Loucy (cell line): ENCODE measurements around the gene CARD8.

Source experiments
- H2AFZ ChIP-seq: fragments of 200-600 bp; sonication (generic); 2 replicates; pipeline ENCODE4 v1.6.0; 2016; ENCODE audit warnings: antibody characterized with exemption, mild to moderate bottlenecking, low read length, moderate library complexity
- H3F3A ChIP-seq: fragments of 200-600 bp; 2 replicates; pipeline ENCODE4 v1.6.0; 2016; ENCODE audit warnings: antibody characterized with exemption, low read depth, mild to moderate bottlenecking
- H3K27me3 ChIP-seq: fragments of 200-600 bp; sonication (generic); 2 replicates; pipeline ENCODE4 v1.6.1; 2014; ENCODE audit warnings: low read length, mild to moderate bottlenecking; ENCODE audit not compliant: insufficient read depth, poor library complexity, severe bottlenecking
- H3K36me3 ChIP-seq: fragments of 200-600 bp; sonication (generic); 2 replicates; pipeline ENCODE4 v1.6.1; 2016; ENCODE audit warnings: low read length; ENCODE audit not compliant: insufficient read depth
- H3K4me1 ChIP-seq: fragments of 200-600 bp; sonication (generic); 2 replicates; pipeline ENCODE4 v1.5.1; 2014; ENCODE audit warnings: low read length, mild to moderate bottlenecking; ENCODE audit not compliant: insufficient read depth, poor library complexity, severe bottlenecking
- H3K4me2 ChIP-seq: fragments of 200-600 bp; sonication (generic); 2 replicates; pipeline ENCODE4 v1.6.0; 2014; ENCODE audit warnings: antibody characterized with exemption, low read length, low read depth, mild to moderate bottlenecking; ENCODE audit not compliant: poor library complexity, severe bottlenecking
- H3K4me3 ChIP-seq: fragments of 200-600 bp; sonication (generic); 2 replicates; pipeline ENCODE4 v1.5.1; 2014; ENCODE audit warnings: low read length, mild to moderate bottlenecking, mixed read lengths; ENCODE audit not compliant: poor library complexity, severe bottlenecking
- H3K79me2 ChIP-seq: fragments of 200-600 bp; sonication (generic); 2 replicates; pipeline ENCODE4 v1.6.1; 2014; ENCODE audit warnings: low read length; ENCODE audit not compliant: insufficient read depth
- H3K9ac ChIP-seq: fragments of 200-600 bp; sonication (generic); 2 replicates; pipeline ENCODE4 v1.6.0; 2014; ENCODE audit warnings: mild to moderate bottlenecking, low read depth, low read length, moderate library complexity; ENCODE audit not compliant: poor library complexity, severe bottlenecking
- H3K9me2 ChIP-seq: fragments of 200-600 bp; sonication (generic); replicated peaks from 2 replicates; pipeline ENCODE4 v1.6.1; 2016; ENCODE audit warnings: low read depth, low read length, mixed read lengths
- H3K9me3 ChIP-seq: fragments of 200-600 bp; sonication (generic); 2 replicates; pipeline ENCODE4 v1.6.1; 2014; ENCODE audit warnings: mild to moderate bottlenecking, antibody characterized with exemption, low read length, low read depth; ENCODE audit not compliant: insufficient read depth
- H4K20me1 ChIP-seq: fragments of 200-600 bp; sonication (generic); 2 replicates; pipeline ENCODE4 v1.6.0; 2014; ENCODE audit warnings: antibody characterized with exemption, low read length, mild to moderate bottlenecking; ENCODE audit not compliant: insufficient read depth, poor library complexity, severe bottlenecking
- EZH2phosphoT487 ChIP-seq: fragments of 200-600 bp; IDR thresholded peaks from 2 replicates; pipeline ENCODE4 v1.6.1; 2018; ENCODE audit warnings: antibody characterized with exemption, mild to moderate bottlenecking, moderate library complexity, borderline replicate concordance
- TF ChIP-seq, protein P1 (sequence below): fragments of 200-600 bp; sonication (generic); conservative IDR thresholded peaks from 2 replicates; pipeline ENCODE4 v1.5.1; 2014; ENCODE audit warnings: mild to moderate bottlenecking, antibody characterized with exemption, low read length

The CARD8 gene

DNA sequence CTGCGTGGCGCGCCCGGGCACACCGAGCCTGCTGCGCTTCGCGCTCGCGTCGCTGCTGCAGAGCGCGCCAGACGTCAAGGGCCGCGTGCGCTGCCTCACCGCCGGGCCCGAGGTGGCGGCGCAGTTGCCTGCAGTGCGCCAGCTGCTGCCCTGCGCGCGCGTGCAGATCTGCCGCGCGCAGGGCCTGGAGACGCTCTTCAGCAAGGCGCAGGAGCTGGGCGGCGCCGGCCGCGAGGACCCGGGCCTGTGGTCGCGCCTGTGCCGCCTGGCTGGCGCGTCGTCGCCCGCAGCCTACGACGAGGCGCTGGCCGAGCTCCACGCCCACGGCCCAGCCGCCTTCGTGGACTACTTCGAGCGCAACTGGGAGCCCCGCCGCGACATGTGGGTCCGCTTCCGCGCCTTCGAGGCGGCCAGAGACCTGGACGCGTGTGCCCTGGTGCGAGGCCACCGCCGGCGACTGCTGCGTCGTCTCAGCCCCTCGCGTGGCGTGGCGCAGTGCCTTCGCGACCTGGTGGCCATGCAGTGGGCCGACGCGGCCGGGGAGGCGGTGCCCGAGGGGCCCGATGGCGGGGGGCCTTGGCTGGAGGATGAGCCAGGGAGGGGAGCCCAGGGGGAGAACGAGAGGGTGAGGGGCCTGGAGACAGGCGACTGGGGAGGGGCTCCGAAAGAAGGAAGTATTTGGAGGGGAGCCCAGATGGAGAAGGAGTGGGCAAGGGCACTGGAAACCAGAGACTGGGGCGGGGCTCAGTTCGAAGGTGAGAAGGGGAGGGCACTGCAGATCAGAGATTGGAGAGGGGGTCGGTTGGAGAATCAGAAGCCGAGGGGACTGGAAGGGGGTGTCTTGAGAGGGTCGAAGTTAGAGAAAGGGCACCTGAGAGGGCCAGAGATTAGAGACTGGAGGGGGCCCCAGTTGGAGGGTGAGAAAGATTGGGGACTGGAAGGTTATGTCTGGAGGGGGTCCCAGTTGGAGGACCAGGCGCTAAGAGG lies 60.6 kb downstream of the CARD8 start:
- TF ChIP-seq EZH2phosphoT487: no peak
- TF ChIP-seq, protein P1, sequence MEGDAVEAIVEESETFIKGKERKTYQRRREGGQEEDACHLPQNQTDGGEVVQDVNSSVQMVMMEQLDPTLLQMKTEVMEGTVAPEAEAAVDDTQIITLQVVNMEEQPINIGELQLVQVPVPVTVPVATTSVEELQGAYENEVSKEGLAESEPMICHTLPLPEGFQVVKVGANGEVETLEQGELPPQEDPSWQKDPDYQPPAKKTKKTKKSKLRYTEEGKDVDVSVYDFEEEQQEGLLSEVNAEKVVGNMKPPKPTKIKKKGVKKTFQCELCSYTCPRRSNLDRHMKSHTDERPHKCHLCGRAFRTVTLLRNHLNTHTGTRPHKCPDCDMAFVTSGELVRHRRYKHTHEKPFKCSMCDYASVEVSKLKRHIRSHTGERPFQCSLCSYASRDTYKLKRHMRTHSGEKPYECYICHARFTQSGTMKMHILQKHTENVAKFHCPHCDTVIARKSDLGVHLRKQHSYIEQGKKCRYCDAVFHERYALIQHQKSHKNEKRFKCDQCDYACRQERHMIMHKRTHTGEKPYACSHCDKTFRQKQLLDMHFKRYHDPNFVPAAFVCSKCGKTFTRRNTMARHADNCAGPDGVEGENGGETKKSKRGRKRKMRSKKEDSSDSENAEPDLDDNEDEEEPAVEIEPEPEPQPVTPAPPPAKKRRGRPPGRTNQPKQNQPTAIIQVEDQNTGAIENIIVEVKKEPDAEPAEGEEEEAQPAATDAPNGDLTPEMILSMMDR: no peak
- H3K4me2 ChIP-seq: no peak overlapping the region

DNA sequence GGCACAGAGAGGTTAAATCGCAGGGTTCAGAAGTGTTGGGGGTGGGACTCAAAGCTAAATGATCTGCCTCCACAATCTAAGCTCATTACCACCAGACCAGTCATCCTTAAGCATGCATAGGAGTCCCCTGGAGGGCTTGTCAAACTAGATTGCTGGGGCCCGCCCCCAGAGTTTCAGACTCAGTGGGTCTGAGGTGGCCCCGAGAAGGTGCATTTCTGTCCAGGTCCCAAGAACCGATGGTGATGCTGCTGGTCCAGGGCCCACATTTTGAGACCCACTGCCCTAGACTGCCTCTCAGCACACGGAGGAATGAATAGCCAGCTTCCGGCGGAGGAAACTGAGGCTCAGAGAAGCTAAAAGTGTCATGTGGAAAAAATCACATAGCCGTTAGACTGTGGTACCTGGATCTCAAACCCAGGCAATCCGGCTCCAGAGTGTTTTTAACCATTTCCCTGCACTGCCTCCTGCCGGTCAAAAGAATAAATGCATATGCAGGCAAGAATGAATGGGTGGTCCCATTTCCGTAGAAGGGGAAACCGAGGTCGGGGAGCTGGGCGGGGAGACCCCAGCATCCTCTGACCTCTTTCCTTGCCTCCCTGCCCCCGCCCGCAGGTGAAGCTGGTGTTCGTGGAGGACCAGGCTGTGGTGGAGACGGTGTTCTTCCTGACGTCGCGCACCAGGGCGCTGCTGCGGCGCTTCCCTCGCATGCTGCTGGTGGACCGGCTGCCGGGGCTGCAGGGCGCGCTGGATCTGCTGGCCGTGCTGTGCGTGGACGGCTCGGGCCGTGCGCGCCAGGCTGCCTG lies 61.5 kb downstream of the CARD8 start:
- Histone ChIP-seq H3K4me1 (no peaks in the 10 kb centered on the region), H2AFZ (no peak overlapping the region), H3K4me3 (no peak overlapping the region), H3K79me2 (no peaks in the 10 kb centered on the region), H3K36me3 (no peaks in the 10 kb centered on the region), H3F3A (no peaks in the 10 kb centered on the region), H3K27me3 (no peaks in the 10 kb centered on the region), H3K9me3 (no peaks in the 10 kb centered on the region), H3K9ac (no peak overlapping the region), H3K4me2 (no peak overlapping the region), H3K9me2 (no peaks in the 10 kb centered on the region), H4K20me1 (no peaks in the 10 kb centered on the region)
- TF ChIP-seq EZH2phosphoT487: no peak
- TF ChIP-seq, protein P1: peak; percentile 80

More for the DNA sequence above, 60.6 kb downstream of the CARD8 start:
- H3K9ac ChIP-seq: no peak overlapping the region
- no peak overlapping the region for H3K4me3 ChIP-seq
- no peaks in the 10 kb centered on the region for H3K36me3 ChIP-seq
- H3F3A ChIP-seq: no peaks in the 10 kb centered on the region
- H3K9me3 ChIP-seq: no peaks in the 10 kb centered on the region
- no peaks in the 10 kb centered on the region for H3K9me2 ChIP-seq
- no peaks in the 10 kb centered on the region for H3K27me3 ChIP-seq
- H2AFZ ChIP-seq: no peak overlapping the region
- no peaks in the 10 kb centered on the region for H4K20me1 ChIP-seq
- no peaks in the 10 kb centered on the region for H3K4me1 ChIP-seq
- H3K79me2 ChIP-seq: no peaks in the 10 kb centered on the region

DNA sequence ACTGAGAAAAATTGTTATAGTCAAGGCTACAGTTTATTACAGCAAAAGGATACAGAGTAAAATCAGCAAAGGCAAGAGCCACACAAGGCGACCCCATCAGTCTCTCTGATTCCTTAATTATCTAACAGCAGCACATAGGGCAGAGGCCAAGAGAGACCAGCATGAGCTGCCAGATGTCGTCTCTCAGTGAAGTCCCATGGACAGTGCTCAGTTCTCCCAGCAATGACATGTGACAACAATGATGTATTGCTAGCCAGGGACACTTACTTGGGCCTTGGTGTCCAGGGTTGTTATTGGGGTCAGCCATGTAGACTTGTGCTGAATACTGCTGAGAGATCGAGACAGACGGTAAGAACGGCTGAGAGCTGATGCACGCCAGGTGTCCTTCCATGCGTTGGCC lies 63.0 kb downstream of the CARD8 start:
- no peaks in the 10 kb centered on the region for H4K20me1 ChIP-seq
- H3K27me3 ChIP-seq: no peaks in the 10 kb centered on the region
- H3K4me1 ChIP-seq: no peaks in the 10 kb centered on the region
- H3K9me2 ChIP-seq: no peaks in the 10 kb centered on the region
- H3K9me3 ChIP-seq: no peaks in the 10 kb centered on the region
- TF ChIP-seq, protein P1: no peak
- no peak for TF ChIP-seq EZH2phosphoT487
- H3K36me3 ChIP-seq: no peaks in the 10 kb centered on the region
- no peak overlapping the region for H3K4me2 ChIP-seq
- no peaks in the 10 kb centered on the region for H3F3A ChIP-seq
- no peak overlapping the region for H3K9ac ChIP-seq
- no peaks in the 10 kb centered on the region for H3K79me2 ChIP-seq
- no peak overlapping the region for H2AFZ ChIP-seq
- H3K4me3 ChIP-seq: no peak overlapping the region
